ENCODE results near the gene B4GALT2.

DNA sequence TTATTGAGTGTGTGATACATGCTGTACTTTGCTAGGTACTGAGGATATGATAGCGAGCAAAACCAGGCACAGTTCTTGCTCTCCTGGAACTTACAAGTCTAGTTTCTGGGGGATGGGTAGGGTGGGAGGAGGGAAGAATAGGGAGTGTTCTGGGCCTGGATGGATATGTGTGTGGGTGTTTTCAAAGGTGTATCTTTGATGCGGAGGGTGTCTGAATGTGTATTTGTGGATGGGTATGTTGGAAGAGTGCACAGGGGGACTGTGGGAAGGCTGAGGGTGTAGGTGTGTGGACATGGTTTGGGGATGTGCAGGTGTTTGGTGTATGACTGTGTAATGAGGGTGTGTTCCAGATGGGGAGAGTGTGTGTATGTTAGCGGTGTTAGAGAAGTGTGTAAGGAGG is 13.7 kb upstream of the B4GALT2 start:
- TF ChIP-seq ZNF274 (IDR thresholded peaks at IDR 0.05; ENCODE audit: low read depth, low read length) (no peak), SUZ12 (IDR thresholded peaks at IDR 0.05; ENCODE audit: extremely low read depth, insufficient read depth, insufficient read length) (no peak)

All from NT2/D1 (cell line).